Bone marrow (tissue), 2 donors: ENCODE data around the gene VPS37C.
"Not testable (repeated sequence)": the region's sequence is repeated elsewhere in the genome, so short reads cannot be mapped to it uniquely, and the experiment has no call there.

ENCODE experiments used
- DNase-seq, 2 donors: peaks; one replicate each; lab custom pipeline; 2025; lab: John Stamatoyannopoulos, UW

VPS37C gene

DNA sequence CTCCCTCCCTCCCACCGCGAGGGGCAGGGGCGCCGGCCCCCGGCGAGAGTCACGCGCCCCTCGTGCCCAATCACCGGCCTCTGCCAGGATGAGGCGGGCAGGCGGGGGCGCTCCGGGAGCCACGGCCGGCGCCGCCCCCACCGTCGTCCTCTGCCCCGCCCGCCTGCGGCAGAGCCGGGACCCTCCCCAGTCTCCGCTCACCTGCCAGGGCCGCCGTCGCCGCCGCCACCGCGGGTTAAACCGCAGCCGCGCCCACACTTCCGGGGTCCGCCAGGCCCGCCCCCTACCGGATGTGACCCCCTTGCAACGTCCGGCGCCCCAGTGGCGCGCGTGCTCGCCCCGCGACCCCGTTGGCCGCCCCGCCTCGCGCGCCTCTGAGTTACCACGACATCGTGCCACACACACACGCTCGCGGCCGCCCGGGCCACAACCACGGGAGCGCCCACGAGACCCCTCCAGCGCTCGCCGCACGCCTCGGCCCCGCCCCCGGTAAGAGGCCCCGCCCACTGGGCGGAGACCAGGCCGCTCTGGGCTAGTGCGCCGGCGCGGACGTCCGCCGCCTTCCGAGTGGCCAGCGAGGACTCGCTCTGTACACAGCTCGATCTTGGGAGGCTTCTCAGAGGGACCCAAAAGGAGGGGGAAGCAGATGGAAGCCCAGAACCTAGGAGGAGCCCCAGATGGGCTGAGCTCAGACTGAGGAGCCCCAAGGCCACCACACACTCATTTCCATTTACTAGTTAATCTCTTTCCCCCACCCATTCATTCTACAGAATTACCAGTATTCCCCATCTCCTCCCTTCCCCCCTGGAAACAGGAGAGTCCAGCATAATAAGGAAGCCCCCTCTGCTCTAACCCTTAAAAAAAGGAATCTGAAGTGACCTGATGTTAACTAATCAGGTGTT lies at the start of gene VPS37C:
Gene VPS37C, minus strand, starts transcription at position 237 of the 902 bp plus-strand sequence. CDS start 22,597 bp downstream, outside the sequence.
- DNase-seq: peak; percentile 68 to 87

- DNase-seq: not testable (repeated sequence)
These were observed 49.4 kb upstream of the VPS37C start for GRCh38 chr11:61210629-61211028.

GRCh38 chr11:61207636-61208310 lies 46.5 kb upstream of the VPS37C start:
- DNase-seq: not testable (repeated sequence)

DNA sequence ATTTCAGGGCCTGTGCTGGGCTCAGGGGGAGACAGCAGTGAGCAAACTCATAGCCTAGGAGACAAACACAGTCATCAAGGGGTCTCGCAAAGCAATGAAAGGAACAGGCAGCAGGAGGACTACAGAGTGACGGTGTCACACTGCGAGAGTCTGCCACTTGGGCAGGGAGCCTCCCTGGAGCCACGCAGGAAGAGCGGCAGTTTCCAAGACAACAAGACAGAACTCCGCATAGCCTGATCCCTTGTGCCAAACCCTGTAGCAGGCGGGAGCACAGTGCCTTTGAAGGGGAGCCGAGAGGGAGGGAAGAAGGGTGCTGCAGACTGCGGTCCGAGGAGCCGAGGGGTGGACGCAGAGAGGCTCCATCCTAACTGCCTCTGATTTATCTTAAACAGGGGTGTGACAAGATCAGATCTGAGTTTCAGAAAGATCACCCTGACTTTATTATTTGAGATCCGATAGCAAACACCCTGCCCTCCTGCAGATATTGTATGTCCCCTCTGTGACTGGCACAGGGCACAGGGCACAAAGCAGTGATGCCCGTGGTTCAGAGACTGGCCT lies 43.4 kb upstream of the VPS37C start:
- DNase-seq: not testable (repeated sequence)

- DNase-seq: not testable (repeated sequence)
These were observed 42.6 kb upstream of the VPS37C start for GRCh38 chr11:61203873-61204272.

GRCh38 chr11:61202950-61203746 lies 41.9 kb upstream of the VPS37C start, which contains the start of gene PGA3:
PGA3 (plus strand) TSS chr11:61203515; CDS start chr11:61203565, 50 bp downstream.
- DNase-seq: not testable (repeated sequence)

GRCh38 chr11:61201476-61201875 lies 40.2 kb upstream of the VPS37C start:
- DNase-seq: no peak

DNA sequence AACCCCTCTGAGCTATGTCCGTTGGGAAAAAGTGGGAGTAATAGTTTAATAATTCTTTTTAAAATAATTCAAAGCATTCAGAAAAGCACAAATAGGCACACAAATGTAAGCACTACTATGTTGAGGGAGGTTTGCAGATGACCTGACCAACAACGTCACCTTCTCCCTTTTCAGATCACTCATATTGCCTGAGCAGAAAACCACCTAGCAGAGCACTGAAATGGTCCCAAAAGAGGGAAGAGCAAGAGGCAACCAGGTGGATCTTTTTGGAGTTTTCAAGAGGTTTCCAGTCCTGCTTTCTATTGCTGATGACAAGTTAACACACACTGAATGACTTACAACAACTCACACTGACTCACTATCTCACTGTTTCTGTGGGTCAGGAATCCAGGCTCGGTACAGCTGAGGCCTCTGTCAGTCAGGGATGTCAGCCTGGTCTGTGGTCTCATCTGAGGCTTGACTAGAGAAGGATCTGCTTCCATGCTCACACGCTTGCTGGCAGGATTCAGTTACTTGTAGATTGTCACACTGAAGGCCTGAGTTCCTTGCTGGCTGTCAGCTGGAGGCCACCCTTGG lies 37.8 kb upstream of the VPS37C start:
- no peak for DNase-seq

- no peak for DNase-seq
These were observed 37.1 kb upstream of the VPS37C start for GRCh38 chr11:61198361-61198760.

DNA sequence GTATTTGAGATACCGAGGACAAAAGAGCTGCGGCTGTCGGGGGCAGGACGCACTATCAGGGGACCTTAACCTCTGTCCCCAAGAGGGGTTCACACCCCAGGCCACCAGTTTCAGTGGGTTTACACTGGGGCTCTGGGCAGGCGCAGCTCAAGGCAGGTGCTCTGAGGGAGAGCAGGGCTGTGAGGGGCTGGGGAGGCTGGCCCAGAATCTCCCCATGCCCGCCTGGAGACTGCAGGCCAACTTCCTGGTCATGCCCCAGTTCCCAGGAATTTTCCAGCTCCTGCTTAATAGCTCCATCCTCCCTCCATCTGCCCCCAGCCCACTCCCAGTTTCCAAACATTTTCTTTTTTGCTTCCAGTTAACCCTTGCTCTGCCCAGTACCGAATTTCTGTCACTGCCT lies 34.5 kb upstream of the VPS37C start:
- no peak for DNase-seq

DNA sequence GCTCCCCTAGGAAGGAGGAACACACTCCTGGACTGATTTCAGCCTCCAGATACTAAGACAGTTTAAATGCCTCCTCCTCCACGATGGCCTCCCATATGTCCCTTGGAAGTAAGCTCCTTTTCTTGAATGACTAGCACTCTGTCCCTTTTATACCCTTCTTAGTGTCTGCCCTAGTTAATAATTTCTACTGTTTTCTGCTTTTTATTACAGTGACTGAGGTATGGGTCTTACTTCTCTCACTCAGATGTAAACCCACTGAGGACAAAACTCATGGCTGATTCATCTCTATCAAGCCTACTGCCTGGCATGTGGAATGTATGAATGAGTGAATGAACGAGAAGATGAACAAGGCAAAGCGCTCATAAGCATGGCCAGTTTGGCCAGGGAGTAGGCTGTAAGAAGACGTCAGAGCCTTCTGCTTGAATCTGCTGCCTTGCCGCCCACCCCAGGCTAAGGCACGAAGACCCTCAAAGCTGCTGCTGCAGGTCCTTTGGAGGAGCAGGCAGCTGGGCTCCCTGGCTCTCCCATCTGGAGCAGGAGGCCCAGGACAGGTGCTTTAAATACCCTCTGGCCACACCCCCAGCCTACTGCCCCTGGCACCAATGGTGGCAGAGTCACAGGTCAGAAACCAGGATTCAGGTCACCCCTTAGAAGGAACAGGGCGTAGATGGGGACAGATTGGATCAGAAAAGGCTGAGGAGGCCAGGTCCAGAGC lies 33.9 kb upstream of the VPS37C start:
- no peak for DNase-seq

DNA sequence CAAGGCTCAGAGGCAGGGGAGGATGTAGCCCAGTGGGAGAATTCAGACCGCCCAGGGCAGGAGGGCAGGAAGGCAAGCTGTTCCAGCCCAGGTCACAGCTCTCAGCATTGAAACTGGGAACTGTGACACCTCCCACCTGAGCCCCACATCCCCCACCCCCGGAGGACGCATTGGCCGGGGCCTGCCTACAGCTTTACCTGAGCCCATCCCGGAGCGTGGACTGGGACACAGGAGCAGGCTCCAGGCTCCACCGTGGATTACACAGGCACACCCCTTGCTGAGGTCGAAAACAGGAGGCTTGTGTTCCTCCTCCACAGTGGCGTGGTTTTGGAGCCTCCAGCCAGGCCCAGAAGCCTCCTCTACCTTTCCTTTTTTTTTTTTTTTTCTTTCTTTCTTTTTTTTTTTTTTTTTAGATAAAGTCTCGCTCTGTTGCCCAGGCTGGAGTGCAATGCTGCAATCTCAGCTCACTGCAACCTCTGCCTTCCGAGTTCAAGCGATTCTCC lies 33.0 kb upstream of the VPS37C start:
- no peak for DNase-seq

DNA sequence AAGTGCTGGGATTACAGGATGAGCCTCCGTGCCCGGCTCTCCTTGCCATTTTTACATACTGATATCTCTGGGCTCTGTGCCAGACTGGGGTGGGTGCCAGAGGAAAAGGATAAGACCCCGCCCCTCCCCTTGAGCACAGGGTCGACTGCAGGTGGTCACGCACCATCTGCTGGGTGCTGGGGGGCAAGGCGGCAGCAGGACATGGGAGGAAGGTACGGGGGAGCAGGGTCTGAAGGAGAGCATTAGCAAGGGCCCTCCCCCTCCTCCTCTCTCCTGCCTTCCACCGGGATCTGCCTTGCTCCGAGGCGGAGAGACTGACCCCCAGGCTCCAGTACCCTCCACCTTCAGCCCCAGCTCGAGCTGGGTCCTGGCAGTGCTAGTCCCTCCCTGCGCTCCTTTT lies 32.4 kb upstream of the VPS37C start:
- no peak for DNase-seq

GRCh38 chr11:61189933-61190332 lies 28.7 kb upstream of the VPS37C start:
- DNase-seq: no peak

DNA sequence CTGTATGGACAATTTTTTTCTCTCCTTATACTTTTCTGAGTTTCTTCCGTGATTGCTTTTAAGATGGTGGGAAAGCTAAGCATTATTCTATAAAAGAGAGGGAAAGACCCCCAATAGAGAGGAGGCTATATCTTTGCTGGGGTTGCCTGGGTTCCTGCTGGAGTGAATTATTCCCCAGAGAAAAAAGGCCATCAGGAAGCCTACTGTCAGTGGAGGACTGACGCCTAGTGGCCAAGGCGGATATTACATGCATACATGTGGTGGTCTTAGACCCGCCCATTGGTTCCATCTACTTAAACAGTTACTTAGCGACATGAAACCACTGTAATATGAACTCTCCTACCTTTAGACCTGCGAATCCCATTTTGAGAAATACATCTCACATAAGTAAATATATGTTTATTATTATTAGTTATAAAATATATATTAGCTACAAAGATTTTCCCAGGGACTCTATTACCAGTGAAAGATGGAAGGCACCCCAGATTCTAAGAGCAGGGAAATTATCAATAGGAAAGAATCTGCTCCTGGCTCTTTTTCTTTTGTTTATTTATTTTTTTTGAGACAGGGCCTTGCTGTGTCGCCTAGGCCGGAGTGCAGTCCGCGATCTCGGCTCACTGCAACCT lies 26.4 kb upstream of the VPS37C start:
- DNase-seq: peak; percentile 24 to 77

GRCh38 chr11:61186504-61186903 lies 25.3 kb upstream of the VPS37C start:
- DNase-seq: no peak

- no peak for DNase-seq
These were observed 22.4 kb upstream of the VPS37C start for GRCh38 chr11:61183645-61184044.

DNA sequence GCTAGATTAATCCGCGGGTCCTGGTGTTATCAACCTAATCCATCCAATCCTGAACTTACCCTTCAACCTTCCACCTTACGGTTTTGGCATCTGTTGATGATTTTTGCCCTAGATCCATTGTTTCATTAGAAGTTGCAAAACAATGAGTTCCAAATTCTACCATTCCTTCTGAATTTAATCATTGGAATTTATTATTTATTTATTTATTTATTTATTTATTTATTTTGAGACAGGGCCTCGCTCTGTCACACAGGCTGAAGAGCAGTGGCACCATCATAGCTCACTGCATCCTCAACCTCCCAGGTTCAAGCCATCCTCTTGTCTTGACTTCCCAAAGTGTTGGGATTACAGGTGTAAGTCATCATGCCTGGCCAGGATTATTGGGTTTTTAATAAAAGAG lies 20.3 kb upstream of the VPS37C start:
- DNase-seq: no peak

GRCh38 chr11:61180205-61180604 lies 19.0 kb upstream of the VPS37C start:
- not testable (repeated sequence) for DNase-seq

DNA sequence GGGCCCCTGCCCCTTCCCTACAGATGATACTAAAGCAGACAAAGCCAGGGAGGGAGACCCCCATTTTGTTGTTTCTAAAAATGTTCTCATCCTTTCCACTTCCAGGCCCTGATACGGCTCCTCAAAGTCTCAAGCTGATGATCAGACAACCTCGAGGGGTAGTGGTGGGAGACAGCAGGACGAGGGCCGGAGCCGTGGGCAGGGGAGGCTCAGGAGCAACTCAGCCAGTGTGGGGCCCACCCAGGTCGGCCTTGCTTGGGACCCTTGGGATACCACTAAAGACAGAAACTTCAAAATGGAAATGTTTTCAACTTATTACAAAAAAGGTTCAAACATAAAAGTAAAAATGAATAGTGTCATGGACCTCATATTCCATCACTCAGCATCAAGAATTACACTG lies 15.2 kb upstream of the VPS37C start:
- DNase-seq: no peak
